Middle frontal gyrus (tissue), 1 donor: ENCODE results near the gene FADS1.

Experiments
- DNase-seq: peaks from one replicate; pipeline ENCODE4 v3.0.0-alpha.2; 2015; ENCODE audit warnings: low spot score; ENCODE audit errors: extremely low spot score

FADS1 gene

GRCh38 chr11:61778357-61778886 is 38.4 kb downstream of the FADS1 start:
- DNase-seq: no peak

- DNase-seq: no peak
Measured at GRCh38 chr11:61777234-61778090, 39.3 kb downstream of the FADS1 start.

- DNase-seq: no peak
Measured at GRCh38 chr11:61776561-61777075, 40.2 kb downstream of the FADS1 start.

GRCh38 chr11:61775606-61776554 is 40.9 kb downstream of the FADS1 start:
- DNase-seq: no peak

- DNase-seq: no peak
Measured at GRCh38 chr11:61775106-61775505, 41.7 kb downstream of the FADS1 start.

- no peak for DNase-seq
Measured at GRCh38 chr11:61774411-61774810, 42.4 kb downstream of the FADS1 start.

- no peak for DNase-seq
Measured at GRCh38 chr11:61773809-61774208, 43.0 kb downstream of the FADS1 start.

GRCh38 chr11:61773356-61773755 is 43.4 kb downstream of the FADS1 start:
- DNase-seq: no peak

- no peak for DNase-seq
Measured at GRCh38 chr11:61771985-61772455, 44.8 kb downstream of the FADS1 start.

GRCh38 chr11:61771195-61771894 is 45.5 kb downstream of the FADS1 start:
- no peak for DNase-seq

- DNase-seq: no peak
Measured at GRCh38 chr11:61769946-61770683, 46.7 kb downstream of the FADS1 start.

- no peak for DNase-seq
Measured at GRCh38 chr11:61769169-61769920, 47.5 kb downstream of the FADS1 start.

- no peak for DNase-seq
Measured at GRCh38 chr11:61768376-61769076, 48.3 kb downstream of the FADS1 start.

GRCh38 chr11:61766353-61766841 is 50.4 kb downstream of the FADS1 start:
- no peak for DNase-seq

GRCh38 chr11:61765550-61766253 is 51.1 kb downstream of the FADS1 start:
- no peak for DNase-seq

- DNase-seq: no peak
Measured at GRCh38 chr11:61764606-61765260, 52.1 kb downstream of the FADS1 start.

- DNase-seq: no peak
Measured at GRCh38 chr11:61763930-61764605, 52.7 kb downstream of the FADS1 start.
